AG04450 (cell line): ENCODE data around the gene L3MBTL4. TPM values are rescaled to one million over a fixed set of nuclear protein-coding genes. Genes with fewer than 3 reads are reported as not detected.

Experiments
- CTCF ChIA-PET: fragments of 300-600, 350-600 bp; formaldehyde crosslinking; extraction: SDS; loops from one replicate; lab custom pipeline; 2022; ENCODE audit warnings: antibody characterized with exemption, inconsistent platforms; lab: Charles Lee
- POLR2A ChIA-PET: fragments of 350-600 bp; formaldehyde crosslinking; extraction: SDS; loops from one replicate; lab custom pipeline; 2021; ENCODE audit warnings: antibody characterized with exemption, inconsistent platforms; lab: Yijun Ruan, JAX
- DNase-seq: peaks from one replicate; pipeline ENCODE4 v3.0.0-alpha.2; 2011; ENCODE audit warnings: low read depth, low spot score
- H3K27ac ChIP-seq: one replicate; pipeline ENCODE4 v1.5.1; 2012; ENCODE audit warnings: low read depth, low read length, control low read depth
- H3K27me3 ChIP-seq: one replicate; pipeline ENCODE4 v1.6.0; 2012; ENCODE audit warnings: low read length; ENCODE audit not compliant: control insufficient read depth, insufficient read depth
- H3K4me3 ChIP-seq: 2 replicates; pipeline ENCODE4 v1.5.1; 2011; ENCODE audit warnings: mild to moderate bottlenecking, low read depth, low read length, control low read depth
- H3K9me3 ChIP-seq: 2 replicates; pipeline ENCODE4 v1.5.1; 2012; ENCODE audit warnings: low read length; ENCODE audit not compliant: control insufficient read depth, insufficient read depth
- CTCF ChIP-seq: IDR thresholded peaks from 2 replicates; pipeline ENCODE4 v1.5.1; 2011; ENCODE audit warnings: low read depth, low read length, control low read depth, inconsistent platforms
- polyA plus RNA-seq: library from polyadenylated mRNA; depleted of rRNA; stranded (reverse); fragments of >200 nt; gene quantifications from 2 replicates; pipeline ENCODE4 v1.2.3, GENCODE V29; 2011

L3MBTL4 gene
- polyA plus RNA-seq, 1 experiment, result 0.05 TPM

- Histone ChIP-seq H3K4me3 (no peak overlapping the region), H3K9me3 (no peaks in the 10 kb centered on the region), H3K27ac (no peak overlapping the region), H3K27me3 (peaks cover 11% of the 10 kb centered on the region)
- DNase-seq, result no peak
- POLR2A ChIA-PET, result no interaction called here
- CTCF ChIA-PET, result no interaction called here
- no peak for TF ChIP-seq CTCF
These were observed 451.4 kb downstream of the L3MBTL4 start for GRCh38 chr18:5963267-5963666.

- no peak for DNase-seq
- Histone ChIP-seq H3K4me3 (no peak overlapping the region), H3K27ac (no peak overlapping the region), H3K9me3 (no peaks in the 10 kb centered on the region), H3K27me3 (peaks cover 11% of the 10 kb centered on the region)
- TF ChIP-seq CTCF, result no peak
- ChIA-PET CTCF (interaction anchor here (1.0 kb wide), 1 partner anchor 256 kb away, joined by 3 read pairs; no protein-coding TSS in a partner anchor), POLR2A (interaction anchor here (0.6 kb wide), 1 partner anchor 98 kb away, joined by 3 read pairs; no protein-coding TSS in a partner anchor)
These were observed 452.3 kb downstream of the L3MBTL4 start for GRCh38 chr18:5962362-5962761.

- CTCF ChIA-PET, result interaction anchor here (1.0 kb wide), 1 partner anchor 257 kb away, joined by 3 read pairs; no protein-coding TSS in a partner anchor
- no peak for TF ChIP-seq CTCF
- H3K27ac ChIP-seq, result no peak overlapping the region
- H3K9me3 ChIP-seq, result no peaks in the 10 kb centered on the region
- H3K4me3 ChIP-seq, result no peak overlapping the region
- H3K27me3 ChIP-seq, result peaks cover 11% of the 10 kb centered on the region
- POLR2A ChIA-PET, result no interaction called here
- no peak for DNase-seq
These were observed 452.9 kb downstream of the L3MBTL4 start for GRCh38 chr18:5961828-5962150.

- ChIA-PET POLR2A (interaction anchor here (0.6 kb wide), 1 partner anchor 160 kb away, joined by 4 read pairs; no protein-coding TSS in a partner anchor), CTCF (interaction anchor here (1.0 kb wide), 1 partner anchor 257 kb away, joined by 3 read pairs; no protein-coding TSS in a partner anchor)
- peaks cover 11% of the 10 kb centered on the region for H3K27me3 ChIP-seq
- H3K9me3 ChIP-seq, result no peaks in the 10 kb centered on the region
- no peak for TF ChIP-seq CTCF
- H3K27ac ChIP-seq, result peak overlapping the region; percentile 21
- H3K4me3 ChIP-seq, result no peak overlapping the region
- no peak for DNase-seq
These were observed 453.4 kb downstream of the L3MBTL4 start for GRCh38 chr18:5961097-5961827.

- no peak for TF ChIP-seq CTCF
- no peak overlapping the region for H3K27ac ChIP-seq
- ChIA-PET POLR2A (no interaction called here), CTCF (interaction anchor here (1.0 kb wide), 1 partner anchor 259 kb away, joined by 3 read pairs; no protein-coding TSS in a partner anchor)
- H3K4me3 ChIP-seq, result no peak overlapping the region
- no peak for DNase-seq
- peaks cover 10% of the 10 kb centered on the region for H3K27me3 ChIP-seq
- H3K9me3 ChIP-seq, result no peaks in the 10 kb centered on the region
These were observed 455.9 kb downstream of the L3MBTL4 start for GRCh38 chr18:5958822-5959221.
